K562 (cell line): ENCODE data around the gene C2orf42. TPM values are rescaled to one million over a fixed set of nuclear protein-coding genes. Genes with fewer than 3 reads are reported as not detected.
A peak's percentile ranks its signal among the peaks of the same experiment; 100 is the strongest.

ENCODE experiments used
- DIDO1 ChIP-seq: fragments of 450-650 bp; IDR thresholded peaks from 2 replicates; pipeline ENCODE4 v1.6.1; 2016; ENCODE audit warnings: low read depth, missing biosample characterization, missing genetic modification characterization
- RAD51 ChIP-seq: fragments of 450-650 bp; IDR thresholded peaks from 2 replicates; pipeline ENCODE4 v1.7.1; 2016; ENCODE audit warnings: low read depth, mild to moderate bottlenecking, borderline replicate concordance
- ZBTB2 ChIP-seq: fragments of 450-650 bp; IDR thresholded peaks from 2 replicates; pipeline ENCODE4 v1.6.1; 2016; ENCODE audit warnings: antibody characterized with exemption
- ZBTB40 ChIP-seq, 2 experiments: fragments of 450-650 bp in 1 of 2; sonication (generic) in 1 of 2; formaldehyde crosslinking in 1 of 2; IDR thresholded peaks; 2 replicates each; pipeline versions ENCODE4 v1.7.1 to v1.9.0; 2016 to 2022; ENCODE audit warnings: inconsistent platforms in 1 of 2, mild to moderate bottlenecking in 1 of 2, missing genetic modification reagents in 1 of 2
- polyA plus RNA-seq, 8 experiments: library from polyadenylated mRNA; depleted of rRNA in 4 of 8; stranded (reverse) in 5 of 8; unstranded in 3 of 8; fragments of >200 nt; fragmentation: Nextera tagmentation in 2 of 8; fragmentation: Illumina TruSeq in 1 of 8; extraction: Ambion mirVana in 2 of 8; extraction: Trizol in 1 of 8; gene quantifications; 2 replicates each; pipeline versions ENCODE4 v1.2.1 to v1.2.3, GENCODE V29; 2011 to 2014; ENCODE audit warnings: inconsistent platforms in 1 of 8, missing spikeins in 1 of 8
- total RNA-seq, 7 experiments: library from RNA; depleted of rRNA in 6 of 7; stranded (reverse); fragments of >200 nt in 6 of 7; fragmentation: Illumina TruSeq in 2 of 7; extraction: Trizol in 2 of 7; gene quantifications; 2 replicates each; pipeline versions ENCODE4 v1.2.1 to v1.2.3, GENCODE V29; 2011 to 2021; ENCODE audit warnings: low replicate concordance in 1 of 7
- TF ChIP-seq, protein P1 (sequence below): fragments of 450-650 bp; IDR thresholded peaks from 2 replicates; pipeline ENCODE4 v1.6.1; 2016; ENCODE audit warnings: low read depth, mild to moderate bottlenecking, moderate library complexity
- TF ChIP-seq, protein P2 (sequence below): fragments of 200-800 bp; sonication (Bioruptor generic); IDR thresholded peaks from 2 replicates; pipeline ENCODE4 v1.6.1; 2016; ENCODE audit warnings: missing genetic modification characterization, missing compliant biosample characterization

Gene C2orf42
- total and polyA plus RNA-seq, 9 of the 15 experiments (the other 6 are each of a cell fraction or from before 2014, with no cell fraction given): 4.6 to 10.9 (median 7.5) TPM

- TF ChIP-seq ZBTB40 (IDR thresholded peaks at IDR 0.05): peak; percentile 38
- TF ChIP-seq ZBTB40 (CRISPR knock-in tag; IDR thresholded peaks at IDR 0.05): no peak
- TF ChIP-seq, protein P1, sequence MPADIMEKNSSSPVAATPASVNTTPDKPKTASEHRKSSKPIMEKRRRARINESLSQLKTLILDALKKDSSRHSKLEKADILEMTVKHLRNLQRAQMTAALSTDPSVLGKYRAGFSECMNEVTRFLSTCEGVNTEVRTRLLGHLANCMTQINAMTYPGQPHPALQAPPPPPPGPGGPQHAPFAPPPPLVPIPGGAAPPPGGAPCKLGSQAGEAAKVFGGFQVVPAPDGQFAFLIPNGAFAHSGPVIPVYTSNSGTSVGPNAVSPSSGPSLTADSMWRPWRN: 0 out of 2 replicates have a peak, but pooled peaks have one; percentile 11
- TF ChIP-seq RAD51: 0 out of 2 replicates have a peak, but pooled peaks have one; percentile 17
- TF ChIP-seq DIDO1 (tag): peak; percentile 62
- TF ChIP-seq, protein P2, sequence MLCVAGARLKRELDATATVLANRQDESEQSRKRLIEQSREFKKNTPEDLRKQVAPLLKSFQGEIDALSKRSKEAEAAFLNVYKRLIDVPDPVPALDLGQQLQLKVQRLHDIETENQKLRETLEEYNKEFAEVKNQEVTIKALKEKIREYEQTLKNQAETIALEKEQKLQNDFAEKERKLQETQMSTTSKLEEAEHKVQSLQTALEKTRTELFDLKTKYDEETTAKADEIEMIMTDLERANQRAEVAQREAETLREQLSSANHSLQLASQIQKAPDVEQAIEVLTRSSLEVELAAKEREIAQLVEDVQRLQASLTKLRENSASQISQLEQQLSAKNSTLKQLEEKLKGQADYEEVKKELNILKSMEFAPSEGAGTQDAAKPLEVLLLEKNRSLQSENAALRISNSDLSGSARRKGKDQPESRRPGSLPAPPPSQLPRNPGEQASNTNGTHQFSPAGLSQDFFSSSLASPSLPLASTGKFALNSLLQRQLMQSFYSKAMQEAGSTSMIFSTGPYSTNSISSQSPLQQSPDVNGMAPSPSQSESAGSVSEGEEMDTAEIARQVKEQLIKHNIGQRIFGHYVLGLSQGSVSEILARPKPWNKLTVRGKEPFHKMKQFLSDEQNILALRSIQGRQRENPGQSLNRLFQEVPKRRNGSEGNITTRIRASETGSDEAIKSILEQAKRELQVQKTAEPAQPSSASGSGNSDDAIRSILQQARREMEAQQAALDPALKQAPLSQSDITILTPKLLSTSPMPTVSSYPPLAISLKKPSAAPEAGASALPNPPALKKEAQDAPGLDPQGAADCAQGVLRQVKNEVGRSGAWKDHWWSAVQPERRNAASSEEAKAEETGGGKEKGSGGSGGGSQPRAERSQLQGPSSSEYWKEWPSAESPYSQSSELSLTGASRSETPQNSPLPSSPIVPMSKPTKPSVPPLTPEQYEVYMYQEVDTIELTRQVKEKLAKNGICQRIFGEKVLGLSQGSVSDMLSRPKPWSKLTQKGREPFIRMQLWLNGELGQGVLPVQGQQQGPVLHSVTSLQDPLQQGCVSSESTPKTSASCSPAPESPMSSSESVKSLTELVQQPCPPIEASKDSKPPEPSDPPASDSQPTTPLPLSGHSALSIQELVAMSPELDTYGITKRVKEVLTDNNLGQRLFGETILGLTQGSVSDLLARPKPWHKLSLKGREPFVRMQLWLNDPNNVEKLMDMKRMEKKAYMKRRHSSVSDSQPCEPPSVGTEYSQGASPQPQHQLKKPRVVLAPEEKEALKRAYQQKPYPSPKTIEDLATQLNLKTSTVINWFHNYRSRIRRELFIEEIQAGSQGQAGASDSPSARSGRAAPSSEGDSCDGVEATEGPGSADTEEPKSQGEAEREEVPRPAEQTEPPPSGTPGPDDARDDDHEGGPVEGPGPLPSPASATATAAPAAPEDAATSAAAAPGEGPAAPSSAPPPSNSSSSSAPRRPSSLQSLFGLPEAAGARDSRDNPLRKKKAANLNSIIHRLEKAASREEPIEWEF (CRISPR knock-in tag): peak; percentile 47; the same call in 1 of the 2 replicates
- peak; percentile 54; the same call in 1 of the 2 replicates for TF ChIP-seq ZBTB2
These were observed 86.3 kb downstream of the C2orf42 start (continued) for GRCh38 chr2:70104231-70105111.
